ENCODE results near the gene FXYD5.

FXYD5 gene

GRCh38 chr19:35214766-35215422 is 60.4 kb downstream of the FXYD5 start:
- no peak for DNase-seq (ENCODE audit: low read depth)

- no peak for DNase-seq (ENCODE audit: low read depth)
These were observed 61.7 kb downstream of the FXYD5 start for GRCh38 chr19:35216016-35216832.

DNA sequence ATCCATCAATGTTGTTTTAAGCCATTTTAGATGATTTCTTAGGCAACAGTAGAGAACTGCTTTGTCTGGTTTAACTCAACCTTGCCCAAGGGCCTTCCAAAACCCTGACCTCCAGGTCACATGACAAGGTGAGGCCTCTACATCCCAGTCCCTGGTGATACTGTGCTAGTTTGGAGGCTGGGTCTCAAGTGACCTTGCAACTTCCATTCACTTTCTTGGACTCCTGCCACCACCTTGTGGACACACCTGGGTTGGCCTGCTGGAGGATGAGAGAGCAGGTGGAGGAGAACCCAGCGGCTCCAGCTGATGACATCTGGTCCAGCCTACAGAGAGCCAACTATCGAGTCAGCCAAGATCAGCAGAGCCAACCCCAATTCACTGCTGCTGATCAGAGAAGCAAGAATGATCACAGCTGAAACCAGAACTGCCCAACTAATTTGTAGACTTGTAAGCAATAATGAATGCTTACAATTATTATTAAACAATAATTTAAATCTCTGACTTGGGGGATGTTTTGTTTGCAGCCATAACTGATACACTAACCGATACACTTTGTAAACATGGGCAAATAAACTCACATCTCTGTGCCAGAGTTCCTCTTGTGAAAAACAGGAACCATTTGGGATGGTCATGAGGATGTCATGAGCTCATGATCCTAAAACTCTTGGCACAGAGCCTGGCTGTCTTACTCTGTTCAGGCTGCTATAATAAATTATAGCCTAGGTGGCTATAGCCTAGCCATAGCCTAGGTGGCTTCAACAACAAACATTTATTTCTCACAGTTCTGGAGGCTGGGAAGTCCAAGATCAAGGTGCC is 62.5 kb downstream of the FXYD5 start:
- no peak for DNase-seq (ENCODE audit: low read depth)

DNA sequence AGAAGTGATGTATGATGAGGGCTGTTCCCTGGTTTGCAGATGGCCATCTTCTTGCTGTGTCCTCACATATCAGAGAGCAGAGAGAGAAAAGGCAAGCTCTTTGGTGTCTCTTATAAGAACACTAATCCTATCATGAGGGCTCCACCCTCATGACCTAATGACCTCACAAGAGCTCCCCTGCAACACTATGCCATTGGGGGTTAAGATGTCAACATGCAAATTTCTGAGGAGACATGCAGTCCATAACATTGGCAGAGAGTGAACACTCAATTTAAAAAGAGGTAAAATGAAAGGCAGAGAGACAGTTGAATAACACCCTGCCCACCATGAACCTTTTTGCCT is 63.1 kb downstream of the FXYD5 start:
- no peak for DNase-seq (ENCODE audit: low read depth)

GRCh38 chr19:35219008-35219407 is 64.5 kb downstream of the FXYD5 start:
- no peak for DNase-seq (ENCODE audit: low read depth)
